Panc1 (cell line): ENCODE measurements around the gene LRRC27. TPM values are rescaled to one million over a fixed set of nuclear protein-coding genes. Genes with fewer than 3 reads are reported as not detected.

Source experiments
- ATAC-seq: fragments of 200-7000 bp; cut with Tn5 transposase; 2 replicates; pipeline ENCODE4 v1.9.1; 2020; ENCODE audit warnings: mild to moderate bottlenecking, moderate library complexity
- BruUV-seq: library from RNA; stranded (reverse); fragments of 400-500 nt; replicated peaks from 2 replicates; lab custom pipeline; 2021; lab: Mats Ljungman, UMichigan
- CTCF ChIA-PET: fragments of 300-600 bp; sonication (Branson Sonifier 250); formaldehyde crosslinking; loops from one replicate; lab custom pipeline; 2022; ENCODE audit warnings: antibody characterized with exemption; lab: Charles Lee
- POLR2A ChIA-PET: fragments of 300-600 bp; sonication (Branson Sonifier 250); formaldehyde crosslinking; loops from one replicate; lab custom pipeline; 2022; ENCODE audit warnings: antibody characterized with exemption; lab: Charles Lee
- DNase-seq: peaks from one replicate; pipeline ENCODE4 v3.0.0-alpha.2; 2010; ENCODE audit warnings: low read depth, low spot score
- H3K27ac ChIP-seq: 2 replicates; pipeline ENCODE4 v1.5.1; 2011; ENCODE audit warnings: mild to moderate bottlenecking, low read length, inconsistent platforms
- H3K27me3 ChIP-seq: fragments of 200-500 bp; sonication (Bioruptor generic); 2 replicates; pipeline ENCODE4 v1.6.0; 2014; ENCODE audit warnings: low read length, inconsistent platforms; ENCODE audit not compliant: control insufficient read depth, insufficient read depth
- H3K36me3 ChIP-seq: fragments of 200-500 bp; sonication (Bioruptor generic); 2 replicates; pipeline ENCODE4 v1.5.1; 2014; ENCODE audit warnings: inconsistent platforms, mild to moderate bottlenecking, low read length, moderate library complexity; ENCODE audit not compliant: control insufficient read depth, insufficient read depth
- H3K4me1 ChIP-seq: 2 replicates; pipeline ENCODE4 v1.5.1; 2011; ENCODE audit warnings: inconsistent platforms, mild to moderate bottlenecking, low read length, moderate library complexity; ENCODE audit not compliant: control insufficient read depth, insufficient read depth
- H3K4me3 ChIP-seq, 2 experiments: 2 replicates each; pipeline ENCODE4 v1.5.1; 2011 to 2012; ENCODE audit warnings: low read depth in 2 of 2, low read length in 2 of 2, mild to moderate bottlenecking in 2 of 2, inconsistent platforms in 1 of 2, moderate library complexity in 1 of 2
- H3K9me3 ChIP-seq: fragments of 200-500 bp; sonication (Bioruptor generic); 2 replicates; pipeline ENCODE4 v1.5.1; 2014; ENCODE audit warnings: low read depth, mild to moderate bottlenecking, inconsistent platforms, low read length, moderate library complexity; ENCODE audit not compliant: control insufficient read depth, insufficient read depth
- POLR2AphosphoS5 ChIP-seq: IDR thresholded peaks from 2 replicates; pipeline ENCODE4 v1.6.1; 2012; ENCODE audit warnings: mild to moderate bottlenecking, low read depth, low read length, moderate library complexity
- SIN3A ChIP-seq: IDR thresholded peaks from 2 replicates; pipeline ENCODE4 v1.6.1; 2012; ENCODE audit warnings: low read depth, mild to moderate bottlenecking, low read length, moderate library complexity, borderline replicate concordance; ENCODE audit not compliant: insufficient read depth
- TCF7L2 ChIP-seq: IDR thresholded peaks from 2 replicates; pipeline ENCODE4 v1.6.1; 2011; ENCODE audit warnings: mild to moderate bottlenecking, low read depth, low read length, inconsistent platforms
- in situ Hi-C: cut with HindIII; loops from 2 replicates; pipeline ENCODE4 v1.10.0; 2016; ENCODE audit warnings: low sequenced_read_pairs, low pct_unique_long_range_greater_than_20kb
- intact Hi-C: fragments of 100-400 bp; cut with micrococcal nuclease; formaldehyde crosslinking; loops from one replicate; pipeline ENCODE4 v1.10.0; 2022; ENCODE audit not compliant: unreplicated experiment
- total RNA-seq: library from RNA; stranded (reverse); gene quantifications from one replicate; pipeline ENCODE4 v1.2.1, GENCODE V29; 2021; ENCODE audit not compliant: unreplicated experiment
- TF ChIP-seq, protein P1 (sequence below): fragments of 450-650 bp; IDR thresholded peaks from 2 replicates; pipeline ENCODE4 v1.5.1; 2017; ENCODE audit warnings: mild to moderate bottlenecking
- TF ChIP-seq, protein P2 (sequence below), 2 experiments: IDR thresholded peaks; 2 replicates each; pipeline ENCODE4 v1.6.1; 2011 to 2012; ENCODE audit warnings: low read depth in 2 of 2, control low read depth in 1 of 2, low read length in 1 of 2, mild to moderate bottlenecking in 1 of 2, moderate library complexity in 1 of 2; ENCODE audit not compliant: insufficient read depth in 1 of 2

LRRC27 gene
- total RNA-seq, 1 experiment from 2014 or later: 15.7 TPM

DNA sequence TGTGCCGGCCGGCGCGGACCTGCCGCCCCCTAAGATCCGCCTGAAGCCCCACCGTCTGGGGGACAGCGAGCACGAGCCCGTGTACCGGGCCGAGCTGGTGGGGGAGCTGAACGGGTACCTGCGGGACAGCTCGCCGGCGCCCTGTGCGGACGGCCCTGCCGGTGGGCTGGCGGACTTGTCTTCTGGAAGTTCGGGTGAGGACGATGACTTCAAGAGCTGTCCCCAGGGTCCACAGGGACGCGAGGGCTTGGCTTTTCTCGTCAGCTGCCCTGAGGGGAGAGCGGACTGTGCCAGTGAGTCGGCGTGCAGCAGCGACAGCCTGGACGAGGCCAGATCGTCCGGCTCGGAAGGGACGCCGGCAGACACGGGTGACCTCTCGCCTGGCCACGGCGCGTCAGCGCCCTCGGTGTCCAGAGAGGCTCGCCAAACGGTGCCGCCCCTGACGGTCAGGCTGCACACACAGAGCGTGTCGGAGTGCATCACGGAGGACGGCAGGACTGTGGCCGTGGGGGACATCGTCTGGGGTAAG lies 73.5 kb downstream of the LRRC27 start:
- in situ Hi-C loops: no loop called here
- Histone ChIP-seq H3K9me3 (no peaks in the 10 kb centered on the region), H3K4me1 (peaks cover 40% of the 10 kb centered on the region), H3K27ac (no peak overlapping the region), H3K36me3 (no peaks in the 10 kb centered on the region), H3K27me3 (no peaks in the 10 kb centered on the region), H3K4me3 (no peak overlapping the region)
- POLR2A ChIA-PET: no interaction called here
- TF ChIP-seq, protein P1, sequence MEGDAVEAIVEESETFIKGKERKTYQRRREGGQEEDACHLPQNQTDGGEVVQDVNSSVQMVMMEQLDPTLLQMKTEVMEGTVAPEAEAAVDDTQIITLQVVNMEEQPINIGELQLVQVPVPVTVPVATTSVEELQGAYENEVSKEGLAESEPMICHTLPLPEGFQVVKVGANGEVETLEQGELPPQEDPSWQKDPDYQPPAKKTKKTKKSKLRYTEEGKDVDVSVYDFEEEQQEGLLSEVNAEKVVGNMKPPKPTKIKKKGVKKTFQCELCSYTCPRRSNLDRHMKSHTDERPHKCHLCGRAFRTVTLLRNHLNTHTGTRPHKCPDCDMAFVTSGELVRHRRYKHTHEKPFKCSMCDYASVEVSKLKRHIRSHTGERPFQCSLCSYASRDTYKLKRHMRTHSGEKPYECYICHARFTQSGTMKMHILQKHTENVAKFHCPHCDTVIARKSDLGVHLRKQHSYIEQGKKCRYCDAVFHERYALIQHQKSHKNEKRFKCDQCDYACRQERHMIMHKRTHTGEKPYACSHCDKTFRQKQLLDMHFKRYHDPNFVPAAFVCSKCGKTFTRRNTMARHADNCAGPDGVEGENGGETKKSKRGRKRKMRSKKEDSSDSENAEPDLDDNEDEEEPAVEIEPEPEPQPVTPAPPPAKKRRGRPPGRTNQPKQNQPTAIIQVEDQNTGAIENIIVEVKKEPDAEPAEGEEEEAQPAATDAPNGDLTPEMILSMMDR: no peak
- TF ChIP-seq SIN3A: no peak
- TF ChIP-seq, protein P2, sequence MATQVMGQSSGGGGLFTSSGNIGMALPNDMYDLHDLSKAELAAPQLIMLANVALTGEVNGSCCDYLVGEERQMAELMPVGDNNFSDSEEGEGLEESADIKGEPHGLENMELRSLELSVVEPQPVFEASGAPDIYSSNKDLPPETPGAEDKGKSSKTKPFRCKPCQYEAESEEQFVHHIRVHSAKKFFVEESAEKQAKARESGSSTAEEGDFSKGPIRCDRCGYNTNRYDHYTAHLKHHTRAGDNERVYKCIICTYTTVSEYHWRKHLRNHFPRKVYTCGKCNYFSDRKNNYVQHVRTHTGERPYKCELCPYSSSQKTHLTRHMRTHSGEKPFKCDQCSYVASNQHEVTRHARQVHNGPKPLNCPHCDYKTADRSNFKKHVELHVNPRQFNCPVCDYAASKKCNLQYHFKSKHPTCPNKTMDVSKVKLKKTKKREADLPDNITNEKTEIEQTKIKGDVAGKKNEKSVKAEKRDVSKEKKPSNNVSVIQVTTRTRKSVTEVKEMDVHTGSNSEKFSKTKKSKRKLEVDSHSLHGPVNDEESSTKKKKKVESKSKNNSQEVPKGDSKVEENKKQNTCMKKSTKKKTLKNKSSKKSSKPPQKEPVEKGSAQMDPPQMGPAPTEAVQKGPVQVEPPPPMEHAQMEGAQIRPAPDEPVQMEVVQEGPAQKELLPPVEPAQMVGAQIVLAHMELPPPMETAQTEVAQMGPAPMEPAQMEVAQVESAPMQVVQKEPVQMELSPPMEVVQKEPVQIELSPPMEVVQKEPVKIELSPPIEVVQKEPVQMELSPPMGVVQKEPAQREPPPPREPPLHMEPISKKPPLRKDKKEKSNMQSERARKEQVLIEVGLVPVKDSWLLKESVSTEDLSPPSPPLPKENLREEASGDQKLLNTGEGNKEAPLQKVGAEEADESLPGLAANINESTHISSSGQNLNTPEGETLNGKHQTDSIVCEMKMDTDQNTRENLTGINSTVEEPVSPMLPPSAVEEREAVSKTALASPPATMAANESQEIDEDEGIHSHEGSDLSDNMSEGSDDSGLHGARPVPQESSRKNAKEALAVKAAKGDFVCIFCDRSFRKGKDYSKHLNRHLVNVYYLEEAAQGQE (IDR thresholded peaks at IDR 0.05; ENCODE audit: insufficient read depth in 1 of 2, low read depth in 2 of 2, low read length in 1 of 2): no peak
- TF ChIP-seq TCF7L2: no peak
- TF ChIP-seq POLR2AphosphoS5: no peak
- CTCF ChIA-PET: no interaction called here
- BruUV-seq: no TSS peak
- DNase-seq: no peak
- ATAC-seq: no peak
- intact Hi-C loops: no loop called here

DNA sequence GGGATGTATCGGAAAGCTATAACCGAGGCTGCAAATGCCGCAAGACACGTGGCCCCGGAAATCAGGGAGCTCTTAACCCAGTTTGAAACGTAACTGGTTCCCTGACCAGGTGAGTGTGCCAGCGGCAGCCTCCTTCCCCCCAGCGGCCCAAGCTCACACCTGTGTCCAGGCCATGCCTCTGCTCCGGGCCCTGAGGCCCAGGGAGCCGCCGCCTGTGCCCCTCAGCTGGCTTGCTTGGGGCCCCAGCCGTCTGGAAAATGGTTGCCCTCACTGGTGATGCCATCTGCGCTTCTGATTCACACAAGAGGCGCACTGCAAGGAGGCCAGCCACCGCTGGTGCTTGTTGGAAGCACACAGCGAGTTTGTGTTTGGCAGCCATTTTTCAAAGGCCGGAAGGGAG lies 74.2 kb downstream of the LRRC27 start:
- TF ChIP-seq TCF7L2: no peak
- TF ChIP-seq, protein P2 (IDR thresholded peaks at IDR 0.05; ENCODE audit: insufficient read depth in 1 of 2, low read depth in 2 of 2, low read length in 1 of 2): no peak
- TF ChIP-seq, protein P1: no peak
- no peak for TF ChIP-seq POLR2AphosphoS5
- TF ChIP-seq SIN3A: no peak

More for the DNA sequence above, 74.2 kb downstream of the LRRC27 start:
- peaks cover 41% of the 10 kb centered on the region for H3K4me1 ChIP-seq
- peak overlapping the region; percentile 61 for H3K27ac ChIP-seq
- in situ Hi-C loops (no loop called here), intact Hi-C loops (no loop called here)
- CTCF ChIA-PET: no interaction called here
- H3K4me3 ChIP-seq: no peak overlapping the region
- H3K27me3 ChIP-seq: no peaks in the 10 kb centered on the region
- no peaks in the 10 kb centered on the region for H3K36me3 ChIP-seq
- POLR2A ChIA-PET: interaction anchor here (0.6 kb wide), 1 partner anchor 16 kb away, joined by 4 read pairs; no protein-coding TSS in a partner anchor
- DNase-seq (no peak), ATAC-seq (no peak)
- H3K9me3 ChIP-seq: no peaks in the 10 kb centered on the region
- BruUV-seq: no TSS peak
